Measurements from ENCODE around the gene BRD4. TPM values are rescaled to one million over a fixed set of nuclear protein-coding genes. Genes with fewer than 3 reads are reported as not detected.
A peak's percentile ranks its signal among the peaks of the same experiment; 100 is the strongest.

The BRD4 gene
- total RNA-seq, 6 donors from 2014 or later, result 41.9 to 117 (median 79.3) TPM

GRCh38 chr19:15320116-15320515, 12.2 kb downstream of the BRD4 start:
- WGBS, 2 donors, result 45 to 50% methylated on average over 4 of the region's 4 CpGs
- TF ChIP-seq POLR2AphosphoS5 (IDR thresholded peaks at IDR 0.05), result no peak
- TF ChIP-seq CTCF (IDR thresholded peaks at IDR 0.05), result no peak
- TF ChIP-seq EP300 (IDR thresholded peaks at IDR 0.05), result no peak
- no peaks in the 10 kb centered on the region for H3K27me3 ChIP-seq
- peaks cover 86 to 100% (median 96%) of the 10 kb centered on the region in 4 donors for H3K4me1 ChIP-seq
- H3K36me3 ChIP-seq, result no peaks in the 10 kb centered on the region
- H3K27ac ChIP-seq, result peak overlapping the region in 2 of 4 donors; percentile 39 to 50
- H3K9me3 ChIP-seq, result no peaks in the 10 kb centered on the region
- no peak overlapping the region for H3K4me3 ChIP-seq
- peak in 1 of 2 donors; percentile 51 for ATAC-seq (ENCODE audit: low FRiP score in 2 of 2)
- DNase-seq, result no peak

- Histone ChIP-seq H3K27ac (peak overlapping the region; percentile 39 to 49 (median 46)), H3K4me3 (no peak overlapping the region), H3K27me3 (no peaks in the 10 kb centered on the region), H3K4me1 (peaks cover 83 to 100% (median 96%) of the 10 kb centered on the region in 4 donors), H3K36me3 (no peaks in the 10 kb centered on the region), H3K9me3 (no peaks in the 10 kb centered on the region)
- DNase-seq (peak in 1 of 2 donors; percentile 56), ATAC-seq (ENCODE audit: low FRiP score in 2 of 2) (peak; percentile 23 to 30)
- TF ChIP-seq POLR2A (IDR thresholded peaks at IDR 0.05) (no peak), POLR2AphosphoS5 (IDR thresholded peaks at IDR 0.05) (no peak), CTCF (IDR thresholded peaks at IDR 0.05) (no peak), EP300 (IDR thresholded peaks at IDR 0.05) (no peak)
- 21 to 53% methylated on average over 6 of the region's 6 CpGs for WGBS, 2 donors
Observed at GRCh38 chr19:15318241-15318691, 14.1 kb downstream of the BRD4 start.

GRCh38 chr19:15317392-15318071, 14.8 kb downstream of the BRD4 start:
- H3K27ac ChIP-seq, result peak overlapping the region in 3 of 4 donors; percentile 18 to 48 (median 39)
- H3K4me3 ChIP-seq, result no peak overlapping the region
- H3K27me3 ChIP-seq, result no peaks in the 10 kb centered on the region
- WGBS, 2 donors, result 39 to 42% methylated on average over 3 of the region's 3 CpGs
- no peaks in the 10 kb centered on the region for H3K36me3 ChIP-seq
- H3K4me1 ChIP-seq, result peaks cover 80 to 100% (median 96%) of the 10 kb centered on the region in 4 donors
- ATAC-seq (ENCODE audit: low FRiP score in 2 of 2), result peak in 1 of 2 donors; percentile 17
- no peak for DNase-seq
- no peaks in the 10 kb centered on the region for H3K9me3 ChIP-seq
- TF ChIP-seq CTCF (IDR thresholded peaks at IDR 0.05) (no peak), POLR2A (IDR thresholded peaks at IDR 0.05) (no peak), EP300 (IDR thresholded peaks at IDR 0.05) (no peak), POLR2AphosphoS5 (IDR thresholded peaks at IDR 0.05) (no peak)

GRCh38 chr19:15316498-15316897, 15.8 kb downstream of the BRD4 start:
- H3K27ac ChIP-seq, result peak overlapping the region in 2 of 4 donors; percentile 17 to 18
- ATAC-seq (ENCODE audit: low FRiP score in 2 of 2), result no peak
- TF ChIP-seq POLR2AphosphoS5 (IDR thresholded peaks at IDR 0.05), result no peak
- no peak for TF ChIP-seq POLR2A (IDR thresholded peaks at IDR 0.05)
- no peak for TF ChIP-seq EP300 (IDR thresholded peaks at IDR 0.05)
- no peak for TF ChIP-seq CTCF (IDR thresholded peaks at IDR 0.05)

More at GRCh38 chr19:15316498-15316897, 15.8 kb downstream of the BRD4 start:
- peaks cover 79 to 100% (median 96%) of the 10 kb centered on the region in 4 donors for H3K4me1 ChIP-seq
- no peaks in the 10 kb centered on the region for H3K9me3 ChIP-seq
- WGBS, 2 donors, result 85 to 90% methylated on average over 2 of the region's 2 CpGs
- no peak for DNase-seq
- no peaks in the 10 kb centered on the region for H3K36me3 ChIP-seq
- H3K4me3 ChIP-seq, result no peak overlapping the region
- H3K27me3 ChIP-seq, result no peaks in the 10 kb centered on the region

Measured in upper lobe of left lung (tissue), 6 donors.